ENCODE measurements around the gene ADAMTSL3. TPM values are rescaled to one million over a fixed set of nuclear protein-coding genes. Genes with fewer than 3 reads are reported as not detected.
"Not testable (repeated sequence)": the region's sequence is repeated elsewhere in the genome, so short reads cannot be mapped to it uniquely, and the experiment has no call there.

The ADAMTSL3 gene
- total RNA-seq, 1 experiment from 2014 or later = 0.08 TPM

GRCh38 chr15:84049480-84049879 is 395.6 kb downstream of the ADAMTSL3 start:
- in situ Hi-C loops (cut with HindIII; ENCODE audit: low pct_unique_long_range_greater_than_20kb, low sequenced_read_pairs); DNase-seq (ENCODE audit: low read depth, low spot score): not testable (repeated sequence)

GRCh38 chr15:84050076-84050475 is 396.2 kb downstream of the ADAMTSL3 start:
- in situ Hi-C loops (cut with HindIII; ENCODE audit: low pct_unique_long_range_greater_than_20kb, low sequenced_read_pairs) = no loop called here
- no peak for DNase-seq (ENCODE audit: low read depth, low spot score)

- in situ Hi-C loops (cut with HindIII; ENCODE audit: low pct_unique_long_range_greater_than_20kb, low sequenced_read_pairs); DNase-seq (ENCODE audit: low read depth, low spot score): not testable (repeated sequence)
Observed at GRCh38 chr15:84051146-84051545, 397.2 kb downstream of the ADAMTSL3 start.

- in situ Hi-C loops (cut with HindIII; ENCODE audit: low pct_unique_long_range_greater_than_20kb, low sequenced_read_pairs); DNase-seq (ENCODE audit: low read depth, low spot score): not testable (repeated sequence)
Observed at GRCh38 chr15:84054544-84054943, 400.6 kb downstream of the ADAMTSL3 start.

- in situ Hi-C loops (cut with HindIII; ENCODE audit: low pct_unique_long_range_greater_than_20kb, low sequenced_read_pairs) = no loop called here
- no peak for DNase-seq (ENCODE audit: low read depth, low spot score)
Observed at GRCh38 chr15:84057714-84058331, 403.9 kb downstream of the ADAMTSL3 start.

GRCh38 chr15:84063674-84064073 is 409.8 kb downstream of the ADAMTSL3 start:
- DNase-seq (ENCODE audit: low read depth, low spot score); in situ Hi-C loops (cut with HindIII; ENCODE audit: low pct_unique_long_range_greater_than_20kb, low sequenced_read_pairs): not testable (repeated sequence)

- in situ Hi-C loops (cut with HindIII; ENCODE audit: low pct_unique_long_range_greater_than_20kb, low sequenced_read_pairs) = not testable (repeated sequence)
Observed at GRCh38 chr15:84068674-84069073, 414.8 kb downstream of the ADAMTSL3 start.

GRCh38 chr15:84078038-84078437 is 424.1 kb downstream of the ADAMTSL3 start:
- DNase-seq (ENCODE audit: low read depth, low spot score); in situ Hi-C loops (cut with HindIII; ENCODE audit: low pct_unique_long_range_greater_than_20kb, low sequenced_read_pairs): not testable (repeated sequence)

More at GRCh38 chr15:84068674-84069073, 414.8 kb downstream of the ADAMTSL3 start:
- DNase-seq (ENCODE audit: low read depth, low spot score) = not testable (repeated sequence)

- DNase-seq (ENCODE audit: low read depth, low spot score); in situ Hi-C loops (cut with HindIII; ENCODE audit: low pct_unique_long_range_greater_than_20kb, low sequenced_read_pairs): not testable (repeated sequence)
Observed at GRCh38 chr15:84079325-84079884, 425.5 kb downstream of the ADAMTSL3 start.

- DNase-seq (ENCODE audit: low read depth, low spot score) = no peak
- in situ Hi-C loops (cut with HindIII; ENCODE audit: low pct_unique_long_range_greater_than_20kb, low sequenced_read_pairs) = no loop called here
Observed at GRCh38 chr15:84079885-84080777, 426.2 kb downstream of the ADAMTSL3 start.

GRCh38 chr15:84080778-84081084 is 426.8 kb downstream of the ADAMTSL3 start:
- in situ Hi-C loops (cut with HindIII; ENCODE audit: low pct_unique_long_range_greater_than_20kb, low sequenced_read_pairs); DNase-seq (ENCODE audit: low read depth, low spot score): not testable (repeated sequence)

GRCh38 chr15:84081391-84082168 is 427.7 kb downstream of the ADAMTSL3 start:
- no peak for DNase-seq (ENCODE audit: low read depth, low spot score)
- in situ Hi-C loops (cut with HindIII; ENCODE audit: low pct_unique_long_range_greater_than_20kb, low sequenced_read_pairs) = no loop called here

GRCh38 chr15:84082739-84083138 is 428.8 kb downstream of the ADAMTSL3 start:
- in situ Hi-C loops (cut with HindIII; ENCODE audit: low pct_unique_long_range_greater_than_20kb, low sequenced_read_pairs) = no loop called here
- no peak for DNase-seq (ENCODE audit: low read depth, low spot score)

GRCh38 chr15:84086071-84086470 is 432.1 kb downstream of the ADAMTSL3 start:
- DNase-seq (ENCODE audit: low read depth, low spot score); in situ Hi-C loops (cut with HindIII; ENCODE audit: low pct_unique_long_range_greater_than_20kb, low sequenced_read_pairs): not testable (repeated sequence)
